ENCODE measurements around the gene CDH4. TPM values are rescaled to one million over a fixed set of nuclear protein-coding genes. Genes with fewer than 3 reads are reported as not detected.

Gene CDH4
- total RNA-seq, 2 donors from 2014 or later, result not detected

GRCh38 chr20:61585764-61586163, 333.7 kb downstream of the CDH4 start:
- Mint-ChIP-seq H3K9me3 (no peaks in the 10 kb centered on the region), H3K27ac (no peak overlapping the region), H3K4me3 (no peak overlapping the region), H3K4me1 (ENCODE audit: low read depth in 2 of 2) (no peaks in the 10 kb centered on the region), H3K27me3 (peaks cover 0 to 5% of the 10 kb centered on the region in 2 donors), H3K36me3 (peaks cover 5% of the 10 kb centered on the region)
- ATAC-seq (no peak), DNase-seq (ENCODE audit: low spot score) (no peak)

DNA sequence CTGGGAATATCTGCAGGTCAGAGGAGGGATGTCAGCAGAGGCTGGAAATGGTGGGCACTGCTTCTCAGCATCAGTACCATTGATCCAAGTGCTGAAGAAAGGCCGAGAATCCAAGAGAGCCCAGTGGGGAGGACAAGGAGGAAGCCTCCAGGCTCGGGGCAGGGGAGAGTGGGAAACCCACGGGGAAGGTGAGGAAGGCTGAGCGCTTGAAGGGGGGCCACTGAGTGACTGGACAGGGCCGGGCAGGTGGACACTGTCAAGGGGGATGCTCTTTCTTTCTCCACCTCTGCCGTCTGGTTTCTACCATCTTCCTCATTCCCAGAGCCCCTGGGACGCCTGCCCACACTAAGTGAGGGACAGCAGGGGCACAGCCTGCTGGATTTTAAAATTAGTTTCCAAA, 335.0 kb downstream of the CDH4 start:
- H3K9me3 Mint-ChIP-seq, result no peaks in the 10 kb centered on the region
- H3K4me3 Mint-ChIP-seq, result no peak overlapping the region
- H3K27ac Mint-ChIP-seq, result no peak overlapping the region
- H3K27me3 Mint-ChIP-seq, result peaks cover 0 to 5% of the 10 kb centered on the region in 2 donors
- no peak for DNase-seq (ENCODE audit: low spot score)
- no peak for ATAC-seq
- no peaks in the 10 kb centered on the region for H3K4me1 Mint-ChIP-seq (ENCODE audit: low read depth in 2 of 2)
- peaks cover 5% of the 10 kb centered on the region for H3K36me3 Mint-ChIP-seq

DNA sequence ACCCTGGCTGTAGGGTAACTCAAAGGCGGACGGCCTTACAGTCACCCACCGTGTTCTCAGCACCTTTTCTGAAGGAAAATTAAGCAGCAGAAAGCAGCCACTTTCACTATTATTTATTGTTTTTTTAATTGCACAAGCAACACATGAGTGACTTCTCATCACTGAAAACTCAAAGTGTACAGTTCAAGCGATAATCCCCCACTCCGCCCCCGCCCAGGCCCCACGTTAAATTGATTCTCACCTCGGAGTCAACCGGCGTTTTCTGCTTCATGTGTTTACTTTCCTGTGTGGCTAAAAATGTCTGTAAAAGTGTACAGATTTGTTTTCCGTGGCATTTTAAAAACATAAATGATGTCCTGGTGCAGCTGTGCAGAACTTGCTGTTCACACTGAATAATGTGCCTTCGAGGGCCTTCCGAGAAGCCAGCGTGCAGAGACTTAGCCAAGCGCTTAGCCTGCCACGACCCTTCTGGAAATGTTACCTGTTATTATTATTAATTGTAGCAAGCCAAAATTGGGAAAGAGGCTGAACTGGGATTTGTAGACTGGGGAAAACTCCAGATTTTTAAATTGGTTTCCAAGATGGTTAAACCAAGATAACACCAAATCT, 335.7 kb downstream of the CDH4 start:
- peaks cover 5% of the 10 kb centered on the region for H3K36me3 Mint-ChIP-seq
- DNase-seq (ENCODE audit: low spot score), result peak; percentile 25
- no peaks in the 10 kb centered on the region for H3K4me1 Mint-ChIP-seq (ENCODE audit: low read depth in 2 of 2)
- no peak overlapping the region for H3K4me3 Mint-ChIP-seq
- no peaks in the 10 kb centered on the region for H3K9me3 Mint-ChIP-seq
- no peak overlapping the region for H3K27ac Mint-ChIP-seq
- peaks cover 2 to 5% of the 10 kb centered on the region in 2 donors for H3K27me3 Mint-ChIP-seq
- ATAC-seq, result no peak

- Mint-ChIP-seq H3K27me3 (peaks cover 3 to 5% of the 10 kb centered on the region in 2 donors), H3K4me1 (ENCODE audit: low read depth in 2 of 2) (no peaks in the 10 kb centered on the region), H3K4me3 (no peak overlapping the region), H3K9me3 (no peaks in the 10 kb centered on the region), H3K27ac (no peak overlapping the region), H3K36me3 (peaks cover 5% of the 10 kb centered on the region)
- DNase-seq (ENCODE audit: low spot score), result peak; percentile 16
- ATAC-seq, result no peak
Measured at GRCh38 chr20:61588411-61589385, 336.6 kb downstream of the CDH4 start.

GRCh38 chr20:61590236-61590635, 338.2 kb downstream of the CDH4 start:
- ATAC-seq, result no peak
- peak; percentile 18 for DNase-seq (ENCODE audit: low spot score)
- Mint-ChIP-seq H3K27me3 (peaks cover 3 to 5% of the 10 kb centered on the region in 2 donors), H3K36me3 (peaks cover 5% of the 10 kb centered on the region), H3K4me1 (ENCODE audit: low read depth in 2 of 2) (no peaks in the 10 kb centered on the region), H3K27ac (no peak overlapping the region), H3K9me3 (no peaks in the 10 kb centered on the region), H3K4me3 (no peak overlapping the region)

GRCh38 chr20:61593516-61593915, 341.5 kb downstream of the CDH4 start:
- DNase-seq (ENCODE audit: low spot score), result peak; percentile 6
- H3K9me3 Mint-ChIP-seq, result no peaks in the 10 kb centered on the region
- H3K4me1 Mint-ChIP-seq (ENCODE audit: low read depth in 2 of 2), result no peaks in the 10 kb centered on the region
- no peak overlapping the region for H3K27ac Mint-ChIP-seq
- no peak overlapping the region for H3K4me3 Mint-ChIP-seq
- ATAC-seq, result no peak
- peaks cover 3 to 5% of the 10 kb centered on the region in 2 donors for H3K27me3 Mint-ChIP-seq
- peaks cover 4% of the 10 kb centered on the region for H3K36me3 Mint-ChIP-seq

DNA sequence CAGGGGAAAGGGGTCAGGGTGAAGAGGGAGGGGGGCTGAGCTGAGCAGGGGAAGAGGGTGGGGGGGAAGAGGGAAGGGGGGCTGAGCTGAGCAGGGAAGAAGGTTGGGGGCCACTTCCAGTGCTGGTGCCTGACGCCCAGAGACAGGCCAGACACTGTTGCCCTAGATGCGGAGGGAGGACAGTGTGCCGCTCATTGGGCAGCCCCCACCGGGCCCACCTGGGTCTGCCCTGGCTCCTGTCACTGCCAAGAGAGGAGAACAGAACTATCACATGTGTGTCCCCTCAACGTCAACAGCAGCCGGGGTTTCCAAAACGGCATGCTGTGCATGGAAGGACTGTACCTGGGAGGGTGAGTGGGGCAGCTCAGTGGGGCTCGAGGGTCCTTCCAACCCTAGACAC, 342.1 kb downstream of the CDH4 start:
- H3K4me1 Mint-ChIP-seq (ENCODE audit: low read depth in 2 of 2), result no peaks in the 10 kb centered on the region
- DNase-seq (ENCODE audit: low spot score), result peak; percentile 58
- peaks cover 0 to 3% of the 10 kb centered on the region in 2 donors for H3K27me3 Mint-ChIP-seq
- H3K27ac Mint-ChIP-seq, result no peak overlapping the region
- ATAC-seq, result no peak
- no peaks in the 10 kb centered on the region for H3K9me3 Mint-ChIP-seq
- no peak overlapping the region for H3K4me3 Mint-ChIP-seq
- H3K36me3 Mint-ChIP-seq, result no peaks in the 10 kb centered on the region

- Mint-ChIP-seq H3K4me3 (no peak overlapping the region), H3K27ac (no peak overlapping the region), H3K27me3 (peaks cover 0 to 3% of the 10 kb centered on the region in 2 donors), H3K4me1 (ENCODE audit: low read depth in 2 of 2) (no peaks in the 10 kb centered on the region), H3K36me3 (no peaks in the 10 kb centered on the region), H3K9me3 (no peaks in the 10 kb centered on the region)
- DNase-seq (ENCODE audit: low spot score) (peak; percentile 46), ATAC-seq (peak in 1 of 2 donors; percentile 17)
Measured at GRCh38 chr20:61595216-61595615, 343.2 kb downstream of the CDH4 start.

- Mint-ChIP-seq H3K36me3 (no peaks in the 10 kb centered on the region), H3K4me1 (ENCODE audit: low read depth in 2 of 2) (no peaks in the 10 kb centered on the region), H3K4me3 (no peak overlapping the region), H3K27me3 (peaks cover 0 to 3% of the 10 kb centered on the region in 2 donors), H3K9me3 (no peaks in the 10 kb centered on the region), H3K27ac (no peak overlapping the region)
- ATAC-seq (no peak), DNase-seq (ENCODE audit: low spot score) (no peak)
Measured at GRCh38 chr20:61596687-61597330, 344.7 kb downstream of the CDH4 start.

DNA sequence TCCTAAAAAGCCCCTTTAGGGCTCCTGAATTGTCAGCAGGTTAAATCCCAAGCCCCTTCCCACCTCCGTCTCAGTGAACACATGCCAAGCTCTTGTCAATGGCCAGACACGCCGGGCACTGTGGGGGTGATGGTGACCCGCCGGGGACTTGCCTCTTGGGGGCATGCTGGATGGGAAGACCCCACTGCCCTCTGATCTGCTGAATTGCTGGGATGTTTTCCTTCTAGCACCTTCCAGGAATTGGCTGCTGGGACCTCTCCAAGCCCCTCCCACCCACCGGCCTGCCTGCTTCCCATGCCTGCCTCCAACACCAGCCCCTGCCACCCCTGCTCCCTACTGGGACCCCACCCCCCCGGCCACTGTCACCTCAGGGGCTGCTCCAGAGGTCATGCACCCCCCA, 345.9 kb downstream of the CDH4 start:
- no peaks in the 10 kb centered on the region for H3K27me3 Mint-ChIP-seq
- H3K27ac Mint-ChIP-seq, result no peak overlapping the region
- H3K9me3 Mint-ChIP-seq, result no peaks in the 10 kb centered on the region
- H3K4me3 Mint-ChIP-seq, result no peak overlapping the region
- DNase-seq (ENCODE audit: low spot score), result peak; percentile 40
- ATAC-seq, result no peak
- H3K36me3 Mint-ChIP-seq, result no peaks in the 10 kb centered on the region
- H3K4me1 Mint-ChIP-seq (ENCODE audit: low read depth in 2 of 2), result no peaks in the 10 kb centered on the region

- H3K36me3 Mint-ChIP-seq, result no peaks in the 10 kb centered on the region
- H3K27me3 Mint-ChIP-seq, result no peaks in the 10 kb centered on the region
- DNase-seq (ENCODE audit: low spot score) (peak; percentile 54), ATAC-seq (no peak)
- no peaks in the 10 kb centered on the region for H3K9me3 Mint-ChIP-seq
- no peaks in the 10 kb centered on the region for H3K4me1 Mint-ChIP-seq (ENCODE audit: low read depth in 2 of 2)
- no peak overlapping the region for H3K27ac Mint-ChIP-seq
- H3K4me3 Mint-ChIP-seq, result no peak overlapping the region
Measured at GRCh38 chr20:61598586-61598985, 346.5 kb downstream of the CDH4 start.

DNA sequence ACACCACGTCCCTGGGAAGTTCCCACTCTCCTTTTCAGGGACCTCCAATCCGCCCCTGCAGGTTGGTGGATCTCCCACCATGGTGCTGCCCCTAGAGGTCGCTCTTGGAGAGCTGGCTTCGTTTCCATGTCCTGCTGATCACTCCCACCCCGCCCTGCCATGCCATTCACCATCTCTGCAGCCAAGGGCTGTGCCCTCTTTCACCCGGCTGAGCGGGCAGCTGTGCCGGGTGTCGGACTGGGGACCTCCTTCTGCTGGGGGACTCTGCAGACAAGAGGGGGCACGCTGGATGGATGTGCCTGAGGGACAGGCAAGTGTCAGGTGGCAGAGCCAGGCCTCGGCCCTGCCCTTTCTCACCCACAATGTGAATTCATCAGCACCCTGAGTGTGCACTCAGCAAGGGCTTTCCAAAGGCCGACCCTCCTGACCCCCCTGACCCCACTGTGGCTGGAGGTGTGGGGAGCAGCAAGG, 347.0 kb downstream of the CDH4 start:
- Mint-ChIP-seq H3K27ac (no peak overlapping the region), H3K4me1 (ENCODE audit: low read depth in 2 of 2) (no peaks in the 10 kb centered on the region), H3K27me3 (no peaks in the 10 kb centered on the region), H3K9me3 (no peaks in the 10 kb centered on the region), H3K36me3 (no peaks in the 10 kb centered on the region), H3K4me3 (no peak overlapping the region)
- DNase-seq (ENCODE audit: low spot score) (peak; percentile 55), ATAC-seq (no peak)

DNA sequence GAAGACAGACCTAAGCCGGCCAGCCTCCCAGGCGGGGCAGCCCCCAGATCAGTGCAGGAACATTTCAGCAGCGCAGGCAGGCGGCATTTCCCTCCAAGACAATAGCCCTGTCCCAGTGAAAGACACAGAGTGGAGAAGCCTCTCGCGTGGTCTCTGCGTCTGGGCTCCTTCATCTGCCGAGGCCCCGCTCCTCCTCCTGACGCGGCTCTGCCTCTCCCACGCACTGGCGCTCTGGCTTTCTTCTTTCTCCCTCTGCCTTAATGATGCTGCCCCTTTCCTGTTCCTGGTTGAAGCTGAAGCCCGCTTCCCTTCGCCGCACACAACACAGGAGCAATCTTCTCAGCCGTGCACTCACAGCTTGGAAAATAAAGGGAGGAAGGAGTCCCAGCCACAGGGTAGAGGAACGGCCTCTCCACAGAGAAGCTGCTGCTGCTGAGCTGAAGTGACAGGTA, 347.5 kb downstream of the CDH4 start:
- no peak overlapping the region for H3K4me3 Mint-ChIP-seq
- H3K9me3 Mint-ChIP-seq, result no peaks in the 10 kb centered on the region
- no peaks in the 10 kb centered on the region for H3K4me1 Mint-ChIP-seq (ENCODE audit: low read depth in 2 of 2)
- ATAC-seq, result no peak
- no peaks in the 10 kb centered on the region for H3K27me3 Mint-ChIP-seq
- H3K36me3 Mint-ChIP-seq, result no peaks in the 10 kb centered on the region
- no peak overlapping the region for H3K27ac Mint-ChIP-seq
- peak; percentile 31 for DNase-seq (ENCODE audit: low spot score)

DNA sequence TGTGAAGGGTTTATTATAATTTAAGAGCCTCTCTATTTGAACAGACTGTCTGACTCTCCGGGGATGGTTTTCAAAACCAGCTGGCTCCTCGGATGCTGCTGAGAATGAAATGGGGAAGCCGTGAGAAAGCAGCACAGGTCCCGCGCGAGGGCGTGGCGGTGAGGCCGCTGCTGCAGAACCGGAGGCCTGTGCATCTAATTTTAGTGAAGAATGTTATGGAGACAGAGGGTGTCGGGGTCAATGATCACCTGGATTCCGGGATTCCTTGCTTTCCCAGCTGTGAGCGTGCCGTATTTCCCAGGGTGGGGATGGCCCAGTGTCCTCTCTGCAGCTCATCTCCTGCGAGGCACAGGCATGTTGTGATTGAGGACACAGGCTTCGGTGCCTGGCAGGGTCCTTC, 348.0 kb downstream of the CDH4 start:
- Mint-ChIP-seq H3K9me3 (no peaks in the 10 kb centered on the region), H3K27ac (no peak overlapping the region), H3K27me3 (no peaks in the 10 kb centered on the region), H3K4me3 (no peak overlapping the region), H3K36me3 (no peaks in the 10 kb centered on the region), H3K4me1 (ENCODE audit: low read depth in 2 of 2) (no peaks in the 10 kb centered on the region)
- DNase-seq (ENCODE audit: low spot score) (peak; percentile 32), ATAC-seq (no peak)

All from natural killer cell treated with Interleukin-12 subunit alpha and Interleukin-12 subunit beta and Interleukin-15 and Interleukin-18, amount 100 ng/mL, for 72 hours (primary cell).